ENCODE results near the gene SNX7. TPM values are rescaled to one million over a fixed set of nuclear protein-coding genes. Genes with fewer than 3 reads are reported as not detected.

Gene SNX7
- total RNA-seq, 1 donor from 2014 or later: 15.8 TPM

DNA sequence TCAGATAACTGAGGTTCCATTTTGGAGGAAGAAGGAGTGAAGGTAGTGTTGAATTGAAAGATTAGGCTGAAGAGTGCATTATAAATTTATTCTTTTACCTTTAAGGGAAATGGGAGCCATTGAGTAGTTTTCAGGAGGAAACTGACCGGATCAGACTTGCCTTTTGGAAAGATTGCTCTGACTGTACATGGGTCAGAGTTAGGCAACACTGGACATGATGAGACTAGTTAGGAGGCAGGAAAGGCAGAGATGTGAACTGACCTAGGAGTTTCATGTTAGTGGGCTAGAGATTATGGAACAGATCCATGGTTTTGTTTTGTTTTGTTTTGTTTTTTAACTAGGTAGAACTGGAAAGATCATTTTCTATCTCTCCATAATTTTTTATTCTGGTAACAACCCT is 78.2 kb downstream of the SNX7 start:
- no peaks in the 10 kb centered on the region for H3K9me3 ChIP-seq (replicated peaks)
- TF ChIP-seq, protein P1, sequence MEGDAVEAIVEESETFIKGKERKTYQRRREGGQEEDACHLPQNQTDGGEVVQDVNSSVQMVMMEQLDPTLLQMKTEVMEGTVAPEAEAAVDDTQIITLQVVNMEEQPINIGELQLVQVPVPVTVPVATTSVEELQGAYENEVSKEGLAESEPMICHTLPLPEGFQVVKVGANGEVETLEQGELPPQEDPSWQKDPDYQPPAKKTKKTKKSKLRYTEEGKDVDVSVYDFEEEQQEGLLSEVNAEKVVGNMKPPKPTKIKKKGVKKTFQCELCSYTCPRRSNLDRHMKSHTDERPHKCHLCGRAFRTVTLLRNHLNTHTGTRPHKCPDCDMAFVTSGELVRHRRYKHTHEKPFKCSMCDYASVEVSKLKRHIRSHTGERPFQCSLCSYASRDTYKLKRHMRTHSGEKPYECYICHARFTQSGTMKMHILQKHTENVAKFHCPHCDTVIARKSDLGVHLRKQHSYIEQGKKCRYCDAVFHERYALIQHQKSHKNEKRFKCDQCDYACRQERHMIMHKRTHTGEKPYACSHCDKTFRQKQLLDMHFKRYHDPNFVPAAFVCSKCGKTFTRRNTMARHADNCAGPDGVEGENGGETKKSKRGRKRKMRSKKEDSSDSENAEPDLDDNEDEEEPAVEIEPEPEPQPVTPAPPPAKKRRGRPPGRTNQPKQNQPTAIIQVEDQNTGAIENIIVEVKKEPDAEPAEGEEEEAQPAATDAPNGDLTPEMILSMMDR (IDR thresholded peaks at IDR 0.05; ENCODE audit: borderline replicate concordance): no peak
- intact Hi-C loops (cut with micrococcal nuclease): no loop called here

GRCh38 chr1:98741164-98741563 is 79.6 kb downstream of the SNX7 start:
- Histone ChIP-seq H3K27me3 (ENCODE audit: low read depth) (no peaks in the 10 kb centered on the region), H3K4me1 (peaks cover 6% of the 10 kb centered on the region), H3K9me3 (replicated peaks) (no peaks in the 10 kb centered on the region), H3K4me3 (no peak overlapping the region), H3K27ac (replicated peaks) (no peak overlapping the region), H3K36me3 (no peaks in the 10 kb centered on the region)
- intact Hi-C loops (cut with micrococcal nuclease): no loop called here
- TF ChIP-seq, protein P1 (IDR thresholded peaks at IDR 0.05; ENCODE audit: borderline replicate concordance): no peak
- DNase-seq: no peak

More for the DNA sequence above, 78.2 kb downstream of the SNX7 start:
- DNase-seq: no peak
- Histone ChIP-seq H3K27me3 (ENCODE audit: low read depth) (no peaks in the 10 kb centered on the region), H3K4me1 (peaks cover 6% of the 10 kb centered on the region), H3K36me3 (no peaks in the 10 kb centered on the region), H3K27ac (replicated peaks) (no peak overlapping the region), H3K4me3 (no peak overlapping the region)

DNA sequence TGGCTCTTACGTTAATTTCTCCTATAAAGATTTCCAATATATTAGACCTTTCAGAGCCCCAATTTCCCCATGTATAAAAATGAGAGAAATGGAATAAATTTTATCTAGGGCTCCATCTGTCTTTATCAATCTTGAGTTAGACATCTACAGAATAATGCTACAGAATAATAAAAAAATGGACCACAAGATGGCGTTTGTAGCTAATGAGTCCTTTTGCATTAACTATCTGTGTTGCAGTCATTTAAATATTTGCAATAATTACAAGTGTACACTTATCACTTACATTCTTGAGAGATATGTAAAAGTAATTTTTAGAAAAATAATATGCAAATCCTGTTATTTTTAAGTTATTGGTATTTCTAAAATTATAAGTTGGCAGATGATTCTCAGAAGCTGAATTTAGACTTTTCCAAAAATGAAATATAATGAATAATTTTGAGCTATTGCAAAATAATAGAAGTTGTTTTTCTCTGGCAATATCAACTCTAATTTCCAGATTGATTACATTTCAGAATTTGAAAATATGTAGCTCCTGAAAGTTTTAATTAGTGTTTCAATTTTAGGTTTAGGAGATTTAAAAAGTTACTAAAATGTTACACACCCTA is 87.7 kb downstream of the SNX7 start:
- H3K4me3 ChIP-seq: no peak overlapping the region
- H3K27ac ChIP-seq (replicated peaks): no peak overlapping the region
- DNase-seq: no peak
- TF ChIP-seq, protein P1 (IDR thresholded peaks at IDR 0.05; ENCODE audit: borderline replicate concordance): peak; percentile 49
- H3K4me1 ChIP-seq: no peaks in the 10 kb centered on the region
- no peaks in the 10 kb centered on the region for H3K9me3 ChIP-seq (replicated peaks)
- no peaks in the 10 kb centered on the region for H3K36me3 ChIP-seq
- H3K27me3 ChIP-seq (ENCODE audit: low read depth): no peaks in the 10 kb centered on the region
- intact Hi-C loops (cut with micrococcal nuclease): loop anchor here (2.0 kb wide), 1 partner anchor 40 kb away; no protein-coding TSS in a partner anchor

DNA sequence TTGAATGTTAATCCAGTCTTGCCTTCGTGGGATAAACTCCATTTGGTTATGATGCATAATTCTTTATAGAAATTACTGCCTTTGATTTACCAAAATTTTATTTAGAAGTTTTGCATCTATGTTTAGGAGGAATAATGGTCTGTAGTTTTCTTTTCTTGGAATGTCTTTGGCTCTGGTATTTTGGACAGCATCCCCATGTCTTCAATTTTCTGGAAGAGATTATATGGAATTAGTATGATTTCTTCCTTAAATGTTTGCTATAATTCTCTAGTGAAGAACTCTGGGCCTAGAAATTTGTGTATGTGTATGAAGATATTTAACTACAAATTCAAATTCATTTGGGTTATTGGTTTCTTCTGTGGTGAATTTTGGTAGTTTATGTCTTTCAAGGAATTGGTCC is 92.7 kb downstream of the SNX7 start:
- TF ChIP-seq, protein P1 (IDR thresholded peaks at IDR 0.05; ENCODE audit: borderline replicate concordance): no peak
- no peak overlapping the region for H3K4me3 ChIP-seq
- intact Hi-C loops (cut with micrococcal nuclease): no loop called here
- no peaks in the 10 kb centered on the region for H3K27me3 ChIP-seq (ENCODE audit: low read depth)
- no peaks in the 10 kb centered on the region for H3K4me1 ChIP-seq
- no peaks in the 10 kb centered on the region for H3K9me3 ChIP-seq (replicated peaks)
- no peak for DNase-seq
- H3K36me3 ChIP-seq: no peaks in the 10 kb centered on the region
- no peak overlapping the region for H3K27ac ChIP-seq (replicated peaks)

GRCh38 chr1:98761219-98761865 is 99.8 kb downstream of the SNX7 start:
- no peak overlapping the region for H3K27ac ChIP-seq (replicated peaks)
- no peaks in the 10 kb centered on the region for H3K36me3 ChIP-seq
- DNase-seq: no peak
- intact Hi-C loops (cut with micrococcal nuclease): no loop called here
- no peaks in the 10 kb centered on the region for H3K27me3 ChIP-seq (ENCODE audit: low read depth)
- H3K4me3 ChIP-seq: no peak overlapping the region
- no peaks in the 10 kb centered on the region for H3K9me3 ChIP-seq (replicated peaks)
- peaks cover 9% of the 10 kb centered on the region for H3K4me1 ChIP-seq
- TF ChIP-seq, protein P1 (IDR thresholded peaks at IDR 0.05; ENCODE audit: borderline replicate concordance): no peak
